KMS-11 (cell line): Measurements from ENCODE around the gene ANKLE2.
"Not testable (repeated sequence)": the region's sequence is repeated elsewhere in the genome, so short reads cannot be mapped to it uniquely, and the experiment has no call there.

Source experiments
- H2AFZ ChIP-seq: fragments of 200-600 bp; sonication (generic); 2 replicates; pipeline ENCODE4 v1.6.1; 2016; ENCODE audit warnings: antibody characterized with exemption, mixed run types, low read depth
- H3K27ac ChIP-seq: fragments of 200-600 bp; sonication (generic); 2 replicates; pipeline ENCODE4 v1.6.1; 2016; ENCODE audit warnings: mild to moderate bottlenecking, mixed run types
- H3K27me3 ChIP-seq: fragments of 200-600 bp; sonication (generic); 2 replicates; pipeline ENCODE4 v1.6.1; 2017; ENCODE audit warnings: mild to moderate bottlenecking, low read depth, mixed run types, moderate library complexity; ENCODE audit not compliant: insufficient read depth
- H3K36me3 ChIP-seq: fragments of 200-600 bp; sonication (generic); 2 replicates; pipeline ENCODE4 v1.6.1; 2017; ENCODE audit warnings: mild to moderate bottlenecking, mixed run types; ENCODE audit not compliant: insufficient read depth
- H3K4me1 ChIP-seq: fragments of 200-600 bp; sonication (generic); 2 replicates; pipeline ENCODE4 v1.6.1; 2016; ENCODE audit warnings: mild to moderate bottlenecking, low read depth, mixed run types; ENCODE audit not compliant: poor library complexity, severe bottlenecking
- H3K4me2 ChIP-seq: fragments of 200-600 bp; sonication (generic); 2 replicates; pipeline ENCODE4 v1.7.0; 2016; ENCODE audit warnings: mild to moderate bottlenecking, mixed run types
- H3K4me3 ChIP-seq: fragments of 200-600 bp; sonication (generic); IDR thresholded peaks from 2 replicates; pipeline ENCODE4 v1.6.1; 2017; ENCODE audit warnings: low read depth, low read length, mixed read lengths; ENCODE audit not compliant: insufficient read depth
- H3K79me2 ChIP-seq: fragments of 200-600 bp; sonication (generic); 2 replicates; pipeline ENCODE4 v1.6.1; 2016; ENCODE audit warnings: low read depth, mixed run types; ENCODE audit not compliant: insufficient read depth
- H3K9ac ChIP-seq: fragments of 200-600 bp; sonication (generic); 2 replicates; pipeline ENCODE4 v1.6.1; 2016; ENCODE audit warnings: mild to moderate bottlenecking, mixed run types
- H4K20me1 ChIP-seq: fragments of 200-600 bp; sonication (generic); 2 replicates; pipeline ENCODE4 v1.6.1; 2016; ENCODE audit warnings: mild to moderate bottlenecking, mixed run types; ENCODE audit not compliant: insufficient read depth
- TF ChIP-seq, protein P1 (sequence below): fragments of 200-600 bp; sonication (generic); conservative IDR thresholded peaks from 2 replicates; pipeline ENCODE4 v1.6.1; 2017; ENCODE audit warnings: low read depth, mild to moderate bottlenecking, antibody characterized with exemption, low read length, moderate library complexity, mixed read lengths

ANKLE2 gene

DNA sequence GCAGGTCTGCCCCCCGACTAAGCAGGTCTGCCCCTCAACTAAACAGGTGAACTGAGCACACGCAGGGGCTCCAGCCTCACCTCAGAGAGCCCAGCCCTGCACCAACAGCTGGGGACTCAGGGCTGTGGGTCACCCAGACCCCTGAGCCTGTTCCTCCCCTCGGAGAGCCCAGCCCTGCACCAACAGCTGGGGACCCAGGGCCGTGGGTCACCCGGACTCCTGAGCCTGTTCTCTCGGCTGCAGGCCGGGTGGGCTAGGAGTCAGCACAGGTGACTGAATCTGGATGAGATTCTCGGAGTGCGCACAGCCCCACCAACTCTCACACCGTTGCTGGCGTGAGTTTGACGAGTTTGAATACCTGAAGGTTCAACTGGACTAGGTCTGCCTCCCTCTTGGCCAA lies 20.3 kb upstream of the ANKLE2 start:
- H3K27ac ChIP-seq: no peak overlapping the region
- H3K4me3 ChIP-seq: no peak overlapping the region
- no peaks in the 10 kb centered on the region for H4K20me1 ChIP-seq
- H3K4me2 ChIP-seq: no peak overlapping the region
- H3K27me3 ChIP-seq: no peaks in the 10 kb centered on the region
- TF ChIP-seq, protein P1, sequence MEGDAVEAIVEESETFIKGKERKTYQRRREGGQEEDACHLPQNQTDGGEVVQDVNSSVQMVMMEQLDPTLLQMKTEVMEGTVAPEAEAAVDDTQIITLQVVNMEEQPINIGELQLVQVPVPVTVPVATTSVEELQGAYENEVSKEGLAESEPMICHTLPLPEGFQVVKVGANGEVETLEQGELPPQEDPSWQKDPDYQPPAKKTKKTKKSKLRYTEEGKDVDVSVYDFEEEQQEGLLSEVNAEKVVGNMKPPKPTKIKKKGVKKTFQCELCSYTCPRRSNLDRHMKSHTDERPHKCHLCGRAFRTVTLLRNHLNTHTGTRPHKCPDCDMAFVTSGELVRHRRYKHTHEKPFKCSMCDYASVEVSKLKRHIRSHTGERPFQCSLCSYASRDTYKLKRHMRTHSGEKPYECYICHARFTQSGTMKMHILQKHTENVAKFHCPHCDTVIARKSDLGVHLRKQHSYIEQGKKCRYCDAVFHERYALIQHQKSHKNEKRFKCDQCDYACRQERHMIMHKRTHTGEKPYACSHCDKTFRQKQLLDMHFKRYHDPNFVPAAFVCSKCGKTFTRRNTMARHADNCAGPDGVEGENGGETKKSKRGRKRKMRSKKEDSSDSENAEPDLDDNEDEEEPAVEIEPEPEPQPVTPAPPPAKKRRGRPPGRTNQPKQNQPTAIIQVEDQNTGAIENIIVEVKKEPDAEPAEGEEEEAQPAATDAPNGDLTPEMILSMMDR: no peak
- no peak overlapping the region for H3K9ac ChIP-seq
- no peaks in the 10 kb centered on the region for H3K79me2 ChIP-seq
- H2AFZ ChIP-seq: no peak overlapping the region
- H3K4me1 ChIP-seq: no peaks in the 10 kb centered on the region
- H3K36me3 ChIP-seq: no peaks in the 10 kb centered on the region

DNA sequence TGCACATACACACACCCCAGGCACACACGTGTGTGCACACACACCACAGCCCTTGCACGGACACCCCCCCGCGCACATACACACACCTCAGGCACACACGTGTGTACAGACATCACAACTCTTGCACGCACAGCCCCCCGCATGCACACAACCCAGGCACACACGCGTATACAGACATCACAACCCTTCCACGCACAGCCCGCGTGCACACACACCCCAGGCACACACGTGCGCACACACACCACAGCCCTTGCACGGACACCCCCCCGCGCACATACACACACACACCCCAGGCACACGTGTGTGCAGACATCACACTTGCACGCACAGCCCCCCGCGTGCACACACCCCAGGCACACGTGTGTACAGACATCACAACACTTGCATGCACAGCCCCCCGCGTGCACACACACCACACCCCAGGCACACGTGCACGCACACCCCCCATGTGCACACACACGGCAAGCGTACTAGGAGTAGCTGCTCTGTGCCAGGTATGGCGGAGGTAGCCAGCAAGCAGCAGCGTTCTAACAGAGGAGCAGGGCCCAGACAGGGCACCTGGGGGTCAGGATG lies 18.2 kb upstream of the ANKLE2 start:
- Histone ChIP-seq H3K4me1 (no peaks in the 10 kb centered on the region), H4K20me1 (no peaks in the 10 kb centered on the region), H2AFZ (no peak overlapping the region), H3K79me2 (no peaks in the 10 kb centered on the region), H3K4me2 (no peak overlapping the region), H3K4me3 (no peak overlapping the region), H3K27ac (no peak overlapping the region), H3K9ac (no peak overlapping the region), H3K36me3 (no peaks in the 10 kb centered on the region), H3K27me3 (no peaks in the 10 kb centered on the region)
- TF ChIP-seq, protein P1: no peak

DNA sequence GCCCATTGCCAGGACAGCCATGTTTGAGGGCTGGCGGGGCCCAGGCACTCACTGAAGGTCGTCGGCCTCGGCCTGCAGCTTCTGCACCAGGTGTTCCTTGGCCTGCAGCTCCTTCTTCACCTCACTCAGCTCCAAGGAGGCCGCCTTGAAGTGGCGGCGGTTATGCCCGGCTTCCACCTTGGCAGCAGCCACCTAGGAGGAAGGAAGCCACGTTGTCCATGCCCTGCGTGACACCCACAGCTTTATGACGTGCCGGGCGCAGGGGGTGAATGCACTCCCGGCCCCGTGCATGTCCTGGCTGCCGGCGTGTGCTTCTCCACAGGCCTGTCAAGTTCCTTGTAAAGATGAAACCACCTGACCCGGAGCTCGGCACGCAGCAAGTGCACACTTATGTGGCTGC lies 16.0 kb upstream of the ANKLE2 start:
- no peak overlapping the region for H3K4me2 ChIP-seq
- no peak overlapping the region for H3K9ac ChIP-seq
- no peak overlapping the region for H3K4me3 ChIP-seq
- TF ChIP-seq, protein P1: no peak
- H3K27ac ChIP-seq: no peak overlapping the region
- no peaks in the 10 kb centered on the region for H3K27me3 ChIP-seq
- H3K4me1 ChIP-seq: no peaks in the 10 kb centered on the region
- H3K79me2 ChIP-seq: no peaks in the 10 kb centered on the region
- no peaks in the 10 kb centered on the region for H4K20me1 ChIP-seq
- no peak overlapping the region for H2AFZ ChIP-seq
- no peaks in the 10 kb centered on the region for H3K36me3 ChIP-seq

DNA sequence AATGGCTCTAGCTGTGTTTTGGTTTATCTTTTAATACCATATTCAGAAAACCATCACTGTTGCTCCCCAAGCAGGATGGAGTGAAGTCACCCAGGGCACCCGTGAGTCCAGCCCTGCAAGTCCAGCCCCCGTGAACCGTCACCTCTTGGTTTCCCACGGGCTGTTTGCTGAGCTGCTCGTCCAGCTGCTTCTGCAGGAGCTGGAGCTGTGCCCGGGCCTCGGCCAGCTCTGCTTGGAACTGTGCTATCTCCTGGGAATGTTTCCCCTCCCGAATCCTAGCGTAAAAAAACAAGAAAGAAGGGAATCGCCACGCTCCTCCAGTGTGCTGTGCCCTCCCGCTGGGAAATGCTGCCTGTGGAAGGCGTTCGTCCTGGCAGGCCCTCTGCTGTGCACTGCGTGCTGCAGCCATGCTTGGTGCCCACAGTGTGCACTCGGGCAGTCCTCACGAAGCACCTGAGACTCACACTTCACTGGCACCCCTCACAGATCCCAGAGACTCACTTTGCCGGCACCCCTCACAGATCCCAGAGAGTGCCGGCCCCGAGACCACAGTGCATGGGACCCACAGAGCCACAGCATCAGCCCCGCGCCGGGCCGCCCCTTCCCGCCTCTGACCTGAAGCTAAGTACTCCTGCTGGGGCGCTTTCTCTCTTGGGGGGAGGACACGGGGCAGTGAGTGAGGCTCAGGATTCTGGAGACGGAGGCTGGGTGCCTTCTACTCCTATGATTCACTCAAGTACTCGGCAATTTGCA lies 15.4 kb upstream of the ANKLE2 start:
- no peaks in the 10 kb centered on the region for H3K36me3 ChIP-seq

DNA sequence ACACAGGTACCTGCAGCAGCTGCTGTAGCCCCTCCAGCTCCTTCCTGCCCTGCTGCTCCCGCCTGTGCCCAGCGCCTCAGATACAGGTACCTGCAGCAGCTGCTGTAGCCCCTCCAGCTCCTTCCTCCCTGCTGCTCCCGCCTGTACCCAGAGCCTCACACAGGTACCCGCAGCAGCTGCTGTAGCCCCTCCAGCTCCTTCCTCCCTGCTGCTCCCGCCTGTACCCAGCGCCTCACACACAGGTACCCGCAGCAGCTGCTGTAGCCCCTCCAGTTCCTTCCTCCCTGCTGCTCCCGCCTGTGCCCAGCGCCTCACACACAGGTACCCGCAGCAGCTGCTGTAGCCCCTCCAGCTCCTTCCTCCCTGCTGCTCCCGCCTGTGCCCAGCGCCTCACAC lies 14.6 kb upstream of the ANKLE2 start:
- H3K4me3 ChIP-seq, H3K27ac ChIP-seq, H3K9ac ChIP-seq, H3K27me3 ChIP-seq, H2AFZ ChIP-seq, H3K79me2 ChIP-seq, H3K4me1 ChIP-seq, H3K36me3 ChIP-seq, H4K20me1 ChIP-seq, H3K4me2 ChIP-seq: not testable (repeated sequence)

More for the DNA sequence above, 15.4 kb upstream of the ANKLE2 start:
- Histone ChIP-seq H3K79me2 (no peaks in the 10 kb centered on the region), H3K9ac (no peak overlapping the region), H3K27me3 (no peaks in the 10 kb centered on the region), H3K4me2 (no peak overlapping the region), H2AFZ (no peak overlapping the region), H4K20me1 (no peaks in the 10 kb centered on the region), H3K4me1 (no peaks in the 10 kb centered on the region), H3K4me3 (no peak overlapping the region), H3K27ac (no peak overlapping the region)
- TF ChIP-seq, protein P1: no peak
